ENCODE data around the gene NEAT1. TPM values are rescaled to one million over a fixed set of nuclear protein-coding genes. Genes with fewer than 3 reads are reported as not detected.

The NEAT1 gene
- total RNA-seq, 4 donors from 2014 or later, result 21.0 to 341 (median 183) TPM

- H3K4me1 ChIP-seq, result peaks cover 5 to 47% (median 23%) of the 10 kb centered on the region in 3 donors
Observed at GRCh38 chr11:65421794-65422632, 585 bp upstream of the NEAT1 start.

GRCh38 chr11:65423516-65424204, 1.1 kb downstream of the NEAT1 start:
- H3K27me3 ChIP-seq, result no peaks in the 10 kb centered on the region
- WGBS, 2 donors (ENCODE audit: low coverage in 1 of 2), result 2 to 3% methylated on average over 10 to 11 of the region's 19 CpGs
- peaks cover 0 to 29% of the 10 kb centered on the region in 2 donors for H3K36me3 ChIP-seq
- no peak for ATAC-seq
- peak in 1 of 4 experiments; percentile 3 for TF ChIP-seq CTCF (IDR thresholded peaks at IDR 0.05)
- peak; percentile 60 for TF ChIP-seq POLR2AphosphoS5 (IDR thresholded peaks at IDR 0.05)
- TF ChIP-seq EP300 (IDR thresholded peaks at IDR 0.05), result no peak
- TF ChIP-seq POLR2A (IDR thresholded peaks at IDR 0.05), result no peak
- peaks cover 2 to 47% (median 16%) of the 10 kb centered on the region in 3 donors for H3K4me1 ChIP-seq
- H3K4me3 ChIP-seq, result peak overlapping the region; percentile 57 to 81
- no peaks in the 10 kb centered on the region for H3K9me3 ChIP-seq
- peak overlapping the region; percentile 97 to 100 (median 98) for H3K27ac ChIP-seq

More at GRCh38 chr11:65421794-65422632, 585 bp upstream of the NEAT1 start:
- ATAC-seq, result peak; percentile 29
- TF ChIP-seq POLR2AphosphoS5 (IDR thresholded peaks at IDR 0.05) (peak; percentile 99), EP300 (IDR thresholded peaks at IDR 0.05) (peak; percentile 95), CTCF (IDR thresholded peaks at IDR 0.05) (peak in 1 of 4 experiments; percentile 4), POLR2A (IDR thresholded peaks at IDR 0.05) (peak; percentile 76 to 83)
- 1 to 3% methylated on average over 4 to 11 of the region's 68 CpGs for WGBS, 2 donors (ENCODE audit: low coverage in 1 of 2)
- H3K27ac ChIP-seq, result peak overlapping the region; percentile 97 to 100 (median 98)
- peaks cover 0 to 19% of the 10 kb centered on the region in 2 donors for H3K36me3 ChIP-seq
- no peaks in the 10 kb centered on the region for H3K9me3 ChIP-seq
- H3K4me3 ChIP-seq, result peak overlapping the region; percentile 57 to 81
- no peaks in the 10 kb centered on the region for H3K27me3 ChIP-seq

- Histone ChIP-seq H3K4me1 (peaks cover 2 to 47% (median 13%) of the 10 kb centered on the region in 3 donors), H3K4me3 (peak overlapping the region; percentile 57 to 81), H3K27ac (peak overlapping the region; percentile 97 to 100 (median 98)), H3K36me3 (peaks cover 0 to 29% of the 10 kb centered on the region in 2 donors), H3K27me3 (no peaks in the 10 kb centered on the region), H3K9me3 (no peaks in the 10 kb centered on the region)
- WGBS, 2 donors (ENCODE audit: low coverage in 1 of 2), result 0 to 1% methylated on average over 13 to 17 of the region's 18 CpGs
- TF ChIP-seq EP300 (IDR thresholded peaks at IDR 0.05) (no peak), POLR2AphosphoS5 (IDR thresholded peaks at IDR 0.05) (peak; percentile 79), POLR2A (IDR thresholded peaks at IDR 0.05) (peak in 1 of 2 donors; percentile 20), CTCF (IDR thresholded peaks at IDR 0.05) (peak in 1 of 4 experiments; percentile 8)
- no peak for ATAC-seq
Observed at GRCh38 chr11:65424205-65425104, 1.9 kb downstream of the NEAT1 start.

GRCh38 chr11:65425105-65425970, 2.7 kb downstream of the NEAT1 start:
- Histone ChIP-seq H3K36me3 (peaks cover 0 to 29% of the 10 kb centered on the region in 2 donors), H3K27ac (peak overlapping the region; percentile 97 to 100 (median 98)), H3K9me3 (no peaks in the 10 kb centered on the region), H3K27me3 (no peaks in the 10 kb centered on the region), H3K4me3 (peak overlapping the region; percentile 57 to 81), H3K4me1 (peaks cover 4 to 47% (median 11%) of the 10 kb centered on the region in 3 donors)
- ATAC-seq, result no peak
- WGBS, 2 donors (ENCODE audit: low coverage in 1 of 2), result 0 to 2% methylated on average over 3 to 9 of the region's 9 CpGs
- no peak for TF ChIP-seq EP300 (IDR thresholded peaks at IDR 0.05)
- TF ChIP-seq POLR2A (IDR thresholded peaks at IDR 0.05), result peak; percentile 43 to 70
- peak; percentile 82 for TF ChIP-seq POLR2AphosphoS5 (IDR thresholded peaks at IDR 0.05)
- peak in 2 of 4 experiments; percentile 54 to 60 for TF ChIP-seq CTCF (IDR thresholded peaks at IDR 0.05)

All from gastroesophageal sphincter (tissue), 4 donors.